ENCODE results near the gene AIFM3. TPM values are rescaled to one million over a fixed set of nuclear protein-coding genes. Genes with fewer than 3 reads are reported as not detected.
A peak's percentile ranks its signal among the peaks of the same experiment; 100 is the strongest.

The AIFM3 gene
- total and polyA plus RNA-seq, 2 of the 13 experiments (the other 11 are each of a cell fraction or from before 2014, with no cell fraction given) = 9.0 to 15.3 TPM

DNA sequence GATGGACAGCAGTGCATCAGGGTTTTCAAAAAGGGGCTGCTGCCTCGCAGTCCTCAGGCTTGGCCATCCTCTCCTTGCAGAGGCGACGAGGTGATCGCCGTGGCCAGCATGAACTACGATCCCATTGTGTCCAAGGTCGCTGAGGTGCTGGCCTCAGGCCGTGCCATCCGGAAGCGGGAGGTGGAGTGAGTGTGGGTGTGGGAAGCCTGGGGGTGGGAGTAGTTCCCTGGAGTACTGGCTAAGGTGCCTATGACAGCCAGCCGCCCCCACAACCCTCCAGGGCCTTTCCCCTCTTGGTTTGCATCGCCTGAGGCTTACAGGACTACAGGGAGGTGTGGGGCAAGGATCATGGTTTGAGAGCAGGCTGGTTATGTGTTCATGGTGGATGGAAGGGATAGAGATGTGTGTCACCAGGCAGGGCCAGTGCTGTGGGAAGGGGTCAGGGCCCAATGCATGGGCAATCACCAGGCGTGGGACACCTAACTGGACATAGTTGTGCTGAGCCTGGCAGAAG, 12.9 kb downstream of the AIFM3 start (continued):
- TF ChIP-seq ZNF598 (CRISPR knock-in tag; IDR thresholded peaks at IDR 0.05; ENCODE audit: borderline replicate concordance) = no peak
- TF ChIP-seq ZNF224 (CRISPR knock-in tag; IDR thresholded peaks at IDR 0.05) = no peak
- TF ChIP-seq ZNF331 (CRISPR knock-in tag; IDR thresholded peaks at IDR 0.05) = peak; percentile 49
- TF ChIP-seq ZMYM4 (CRISPR knock-in tag; IDR thresholded peaks at IDR 0.05) = peak; percentile 64
- TF ChIP-seq, protein P1, sequence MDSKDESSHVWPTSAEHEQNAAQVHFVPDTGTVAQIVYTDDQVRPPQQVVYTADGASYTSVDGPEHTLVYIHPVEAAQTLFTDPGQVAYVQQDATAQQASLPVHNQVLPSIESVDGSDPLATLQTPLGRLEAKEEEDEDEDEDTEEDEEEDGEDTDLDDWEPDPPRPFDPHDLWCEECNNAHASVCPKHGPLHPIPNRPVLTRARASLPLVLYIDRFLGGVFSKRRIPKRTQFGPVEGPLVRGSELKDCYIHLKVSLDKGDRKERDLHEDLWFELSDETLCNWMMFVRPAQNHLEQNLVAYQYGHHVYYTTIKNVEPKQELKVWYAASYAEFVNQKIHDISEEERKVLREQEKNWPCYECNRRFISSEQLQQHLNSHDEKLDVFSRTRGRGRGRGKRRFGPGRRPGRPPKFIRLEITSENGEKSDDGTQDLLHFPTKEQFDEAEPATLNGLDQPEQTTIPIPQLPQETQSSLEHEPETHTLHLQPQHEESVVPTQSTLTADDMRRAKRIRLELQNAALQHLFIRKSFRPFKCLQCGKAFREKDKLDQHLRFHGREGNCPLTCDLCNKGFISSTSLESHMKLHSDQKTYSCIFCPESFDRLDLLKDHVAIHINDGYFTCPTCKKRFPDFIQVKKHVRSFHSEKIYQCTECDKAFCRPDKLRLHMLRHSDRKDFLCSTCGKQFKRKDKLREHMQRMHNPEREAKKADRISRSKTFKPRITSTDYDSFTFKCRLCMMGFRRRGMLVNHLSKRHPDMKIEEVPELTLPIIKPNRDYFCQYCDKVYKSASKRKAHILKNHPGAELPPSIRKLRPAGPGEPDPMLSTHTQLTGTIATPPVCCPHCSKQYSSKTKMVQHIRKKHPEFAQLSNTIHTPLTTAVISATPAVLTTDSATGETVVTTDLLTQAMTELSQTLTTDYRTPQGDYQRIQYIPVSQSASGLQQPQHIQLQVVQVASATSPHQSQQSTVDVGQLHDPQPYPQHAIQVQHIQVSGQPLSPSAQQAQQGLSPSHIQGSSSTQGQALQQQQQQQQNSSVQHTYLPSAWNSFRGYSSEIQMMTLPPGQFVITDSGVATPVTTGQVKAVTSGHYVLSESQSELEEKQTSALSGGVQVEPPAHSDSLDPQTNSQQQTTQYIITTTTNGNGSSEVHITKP (CRISPR knock-in tag; IDR thresholded peaks at IDR 0.05; ENCODE audit: low read depth) = no peak
- 0 out of 2 replicates have a peak, but pooled peaks have one; percentile 53 for TF ChIP-seq TSC22D2 (CRISPR knock-in tag; IDR thresholded peaks at IDR 0.05; ENCODE audit: borderline replicate concordance)
- peak; percentile 66 for TF ChIP-seq NR2C2 (CRISPR knock-in tag; IDR thresholded peaks at IDR 0.05; ENCODE audit: borderline replicate concordance)
- TF ChIP-seq CEBPG (CRISPR knock-in tag; IDR thresholded peaks at IDR 0.05) = peak; percentile 13; the same call in 1 of the 2 replicates
- TF ChIP-seq, protein P2, sequence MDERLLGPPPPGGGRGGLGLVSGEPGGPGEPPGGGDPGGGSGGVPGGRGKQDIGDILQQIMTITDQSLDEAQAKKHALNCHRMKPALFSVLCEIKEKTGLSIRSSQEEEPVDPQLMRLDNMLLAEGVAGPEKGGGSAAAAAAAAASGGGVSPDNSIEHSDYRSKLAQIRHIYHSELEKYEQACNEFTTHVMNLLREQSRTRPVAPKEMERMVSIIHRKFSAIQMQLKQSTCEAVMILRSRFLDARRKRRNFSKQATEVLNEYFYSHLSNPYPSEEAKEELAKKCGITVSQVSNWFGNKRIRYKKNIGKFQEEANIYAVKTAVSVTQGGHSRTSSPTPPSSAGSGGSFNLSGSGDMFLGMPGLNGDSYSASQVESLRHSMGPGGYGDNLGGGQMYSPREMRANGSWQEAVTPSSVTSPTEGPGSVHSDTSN (CRISPR knock-in tag; IDR thresholded peaks at IDR 0.05) = no peak
- peak; percentile 63; the same call in 1 of the 2 replicates for TF ChIP-seq SOX5 (CRISPR knock-in tag; IDR thresholded peaks at IDR 0.05; ENCODE audit: borderline replicate concordance)
- TF ChIP-seq, protein P3, sequence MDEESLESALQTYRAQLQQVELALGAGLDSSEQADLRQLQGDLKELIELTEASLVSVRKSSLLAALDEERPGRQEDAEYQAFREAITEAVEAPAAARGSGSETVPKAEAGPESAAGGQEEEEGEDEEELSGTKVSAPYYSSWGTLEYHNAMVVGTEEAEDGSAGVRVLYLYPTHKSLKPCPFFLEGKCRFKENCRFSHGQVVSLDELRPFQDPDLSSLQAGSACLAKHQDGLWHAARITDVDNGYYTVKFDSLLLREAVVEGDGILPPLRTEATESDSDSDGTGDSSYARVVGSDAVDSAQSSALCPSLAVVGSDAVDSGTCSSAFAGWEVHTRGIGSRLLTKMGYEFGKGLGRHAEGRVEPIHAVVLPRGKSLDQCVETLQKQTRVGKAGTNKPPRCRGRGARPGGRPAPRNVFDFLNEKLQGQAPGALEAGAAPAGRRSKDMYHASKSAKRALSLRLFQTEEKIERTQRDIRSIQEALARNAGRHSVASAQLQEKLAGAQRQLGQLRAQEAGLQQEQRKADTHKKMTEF (CRISPR knock-in tag; IDR thresholded peaks at IDR 0.05) = peak; percentile 67; the same call in 1 of the 2 replicates
- no peak for TF ChIP-seq MEF2D (CRISPR knock-in tag; IDR thresholded peaks at IDR 0.05)
- no peak for TF ChIP-seq ZFAT (CRISPR knock-in tag; conservative IDR thresholded peaks at IDR 0.05)
- TF ChIP-seq, protein P4, sequence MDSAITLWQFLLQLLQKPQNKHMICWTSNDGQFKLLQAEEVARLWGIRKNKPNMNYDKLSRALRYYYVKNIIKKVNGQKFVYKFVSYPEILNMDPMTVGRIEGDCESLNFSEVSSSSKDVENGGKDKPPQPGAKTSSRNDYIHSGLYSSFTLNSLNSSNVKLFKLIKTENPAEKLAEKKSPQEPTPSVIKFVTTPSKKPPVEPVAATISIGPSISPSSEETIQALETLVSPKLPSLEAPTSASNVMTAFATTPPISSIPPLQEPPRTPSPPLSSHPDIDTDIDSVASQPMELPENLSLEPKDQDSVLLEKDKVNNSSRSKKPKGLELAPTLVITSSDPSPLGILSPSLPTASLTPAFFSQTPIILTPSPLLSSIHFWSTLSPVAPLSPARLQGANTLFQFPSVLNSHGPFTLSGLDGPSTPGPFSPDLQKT (CRISPR knock-in tag; IDR thresholded peaks at IDR 0.05; ENCODE audit: borderline replicate concordance) = no peak
- TF ChIP-seq, protein P5, sequence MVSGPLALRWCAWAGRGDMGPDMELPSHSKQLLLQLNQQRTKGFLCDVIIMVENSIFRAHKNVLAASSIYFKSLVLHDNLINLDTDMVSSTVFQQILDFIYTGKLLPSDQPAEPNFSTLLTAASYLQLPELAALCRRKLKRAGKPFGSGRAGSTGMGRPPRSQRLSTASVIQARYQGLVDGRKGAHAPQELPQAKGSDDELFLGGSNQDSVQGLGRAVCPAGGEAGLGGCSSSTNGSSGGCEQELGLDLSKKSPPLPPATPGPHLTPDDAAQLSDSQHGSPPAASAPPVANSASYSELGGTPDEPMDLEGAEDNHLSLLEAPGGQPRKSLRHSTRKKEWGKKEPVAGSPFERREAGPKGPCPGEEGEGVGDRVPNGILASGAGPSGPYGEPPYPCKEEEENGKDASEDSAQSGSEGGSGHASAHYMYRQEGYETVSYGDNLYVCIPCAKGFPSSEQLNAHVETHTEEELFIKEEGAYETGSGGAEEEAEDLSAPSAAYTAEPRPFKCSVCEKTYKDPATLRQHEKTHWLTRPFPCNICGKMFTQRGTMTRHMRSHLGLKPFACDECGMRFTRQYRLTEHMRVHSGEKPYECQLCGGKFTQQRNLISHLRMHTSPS (CRISPR knock-in tag; IDR thresholded peaks at IDR 0.05; ENCODE audit: low read depth) = peak; percentile 87
- TF ChIP-seq ZNF614 (CRISPR knock-in tag; IDR thresholded peaks at IDR 0.05; ENCODE audit: borderline replicate concordance) = 0 out of 2 replicates have a peak, but pooled peaks have one; percentile 24
- TF ChIP-seq ZNF570 (CRISPR knock-in tag; IDR thresholded peaks at IDR 0.05; ENCODE audit: borderline replicate concordance) = no peak
- TF ChIP-seq, protein P6, sequence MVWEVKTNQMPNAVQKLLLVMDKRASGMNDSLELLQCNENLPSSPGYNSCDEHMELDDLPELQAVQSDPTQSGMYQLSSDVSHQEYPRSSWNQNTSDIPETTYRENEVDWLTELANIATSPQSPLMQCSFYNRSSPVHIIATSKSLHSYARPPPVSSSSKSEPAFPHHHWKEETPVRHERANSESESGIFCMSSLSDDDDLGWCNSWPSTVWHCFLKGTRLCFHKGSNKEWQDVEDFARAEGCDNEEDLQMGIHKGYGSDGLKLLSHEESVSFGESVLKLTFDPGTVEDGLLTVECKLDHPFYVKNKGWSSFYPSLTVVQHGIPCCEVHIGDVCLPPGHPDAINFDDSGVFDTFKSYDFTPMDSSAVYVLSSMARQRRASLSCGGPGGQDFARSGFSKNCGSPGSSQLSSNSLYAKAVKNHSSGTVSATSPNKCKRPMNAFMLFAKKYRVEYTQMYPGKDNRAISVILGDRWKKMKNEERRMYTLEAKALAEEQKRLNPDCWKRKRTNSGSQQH (CRISPR knock-in tag; IDR thresholded peaks at IDR 0.05; ENCODE audit: low read depth) = no peak
- no peak for TF ChIP-seq MED13 (CRISPR knock-in tag; IDR thresholded peaks at IDR 0.05)
